Osteoblast (primary cell): ENCODE measurements around the gene SYT17. TPM values are rescaled to one million over a fixed set of nuclear protein-coding genes. Genes with fewer than 3 reads are reported as not detected.

ENCODE experiments used
- DNase-seq: peaks from one replicate; pipeline ENCODE4 v3.0.0; 2011; ENCODE audit warnings: low spot score, mixed read lengths; ENCODE audit not compliant: insufficient read length; ENCODE audit errors: missing footprints
- H2AFZ ChIP-seq: 2 replicates; pipeline ENCODE4 v1.6.0; 2011; ENCODE audit warnings: mild to moderate bottlenecking, low read length
- H3K27ac ChIP-seq: 2 replicates; pipeline ENCODE4 v1.5.1; 2011; ENCODE audit warnings: mild to moderate bottlenecking, low read depth, low read length, moderate library complexity
- H3K27me3 ChIP-seq: 2 replicates; pipeline ENCODE4 v1.6.0; 2012; ENCODE audit warnings: mild to moderate bottlenecking, control low read depth, inconsistent platforms, low read length, moderate library complexity; ENCODE audit not compliant: insufficient read depth
- H3K36me3 ChIP-seq: 2 replicates; pipeline ENCODE4 v1.5.1; 2011; ENCODE audit warnings: mild to moderate bottlenecking, low read length, control low read depth, moderate library complexity; ENCODE audit not compliant: insufficient read depth
- H3K4me1 ChIP-seq: 2 replicates; pipeline ENCODE4 v1.5.1; 2011; ENCODE audit warnings: mild to moderate bottlenecking, low read length, control low read depth, moderate library complexity; ENCODE audit not compliant: insufficient read depth
- H3K4me2 ChIP-seq: 2 replicates; pipeline ENCODE4 v1.6.0; 2011; ENCODE audit warnings: mild to moderate bottlenecking, low read length; ENCODE audit not compliant: insufficient read depth
- H3K4me3 ChIP-seq: fragments of 200-600 bp; sonication (generic); 3 replicates; pipeline ENCODE4 v1.5.1; 2012; ENCODE audit warnings: mild to moderate bottlenecking, low read length, inconsistent platforms; ENCODE audit not compliant: insufficient read depth
- H3K79me2 ChIP-seq: 2 replicates; pipeline ENCODE4 v1.6.0; 2012; ENCODE audit warnings: mild to moderate bottlenecking, low read length, control low read depth, inconsistent platforms; ENCODE audit not compliant: insufficient read depth
- H3K9me3 ChIP-seq: 2 replicates; pipeline ENCODE4 v1.5.1; 2011; ENCODE audit warnings: low read depth, low read length, control low read depth
- H4K20me1 ChIP-seq: 2 replicates; pipeline ENCODE4 v1.6.0; 2012; ENCODE audit warnings: mild to moderate bottlenecking, low read length, control low read depth; ENCODE audit not compliant: insufficient read depth
- CTCF ChIP-seq: IDR thresholded peaks from 2 replicates; pipeline ENCODE4 v1.5.1; 2011; ENCODE audit warnings: mild to moderate bottlenecking, low read depth, low read length, moderate library complexity; ENCODE audit errors: extremely low read depth
- total RNA-seq: library from RNA; depleted of rRNA; stranded (reverse); fragments of >200 nt; gene quantifications from 2 replicates; pipeline ENCODE4 v1.2.3, GENCODE V29; 2012

Gene SYT17
- total RNA-seq, 1 donor: under 0.01 TPM

DNA sequence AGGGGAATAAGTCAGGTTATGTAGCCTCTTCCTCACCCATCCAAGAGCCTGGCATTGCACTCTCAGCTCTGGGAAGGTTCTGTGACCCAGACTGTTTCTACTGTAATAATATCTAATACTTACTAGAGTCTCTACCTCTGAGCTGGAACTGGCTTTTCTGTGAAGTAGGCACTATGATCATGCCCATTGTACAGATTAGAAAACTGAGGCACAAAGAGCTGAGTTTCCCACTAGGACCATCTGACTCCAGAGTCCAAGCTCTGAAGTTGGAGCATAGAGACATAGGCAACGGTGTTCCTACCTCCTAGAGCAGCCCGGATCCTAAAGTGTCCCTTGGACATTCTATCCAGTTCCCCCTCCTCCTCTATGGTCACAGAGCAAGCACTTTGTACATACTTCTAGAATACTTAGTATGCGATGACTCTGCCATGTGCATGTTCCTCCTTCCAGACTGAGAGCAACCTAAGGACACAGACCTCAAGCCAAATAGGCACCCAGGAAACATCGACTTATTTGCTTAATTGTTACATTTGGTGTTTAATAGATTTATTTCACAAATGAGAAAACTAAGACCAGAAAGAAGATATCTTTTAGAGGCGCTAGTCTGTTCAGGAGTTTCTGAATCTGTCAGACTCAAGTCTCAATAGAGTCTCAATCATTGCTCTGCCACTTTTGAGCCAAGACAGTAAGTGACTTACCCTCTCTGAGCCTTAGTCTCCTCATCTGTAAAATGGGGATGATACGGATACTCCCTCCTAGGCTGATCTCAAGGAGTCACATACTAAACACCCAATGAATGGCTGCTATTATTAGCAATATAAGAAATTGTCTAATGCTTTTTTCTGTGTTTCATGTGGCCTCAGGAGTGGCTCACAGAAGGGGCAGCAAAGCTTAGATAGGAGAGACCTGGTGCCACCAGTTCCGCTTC, 121.1 kb downstream of the SYT17 start:
- Histone ChIP-seq H3K27ac (no peak overlapping the region), H3K27me3 (no peaks in the 10 kb centered on the region)
- TF ChIP-seq CTCF: no peak

GRCh38 chr16:19289811-19290485, 121.9 kb downstream of the SYT17 start:
- Histone ChIP-seq H2AFZ (no peak overlapping the region), H3K9me3 (no peaks in the 10 kb centered on the region), H3K79me2 (no peaks in the 10 kb centered on the region), H3K27ac (no peak overlapping the region), H3K4me3 (no peak overlapping the region), H3K4me2 (no peak overlapping the region), H3K36me3 (no peaks in the 10 kb centered on the region), H4K20me1 (no peaks in the 10 kb centered on the region), H3K4me1 (no peaks in the 10 kb centered on the region), H3K27me3 (no peaks in the 10 kb centered on the region)
- peak; percentile 52 for DNase-seq
- TF ChIP-seq CTCF: no peak

More for the DNA sequence above, 121.1 kb downstream of the SYT17 start:
- no peak for DNase-seq
- no peaks in the 10 kb centered on the region for H3K79me2 ChIP-seq
- no peak overlapping the region for H3K4me2 ChIP-seq
- H3K4me1 ChIP-seq: no peaks in the 10 kb centered on the region
- H3K4me3 ChIP-seq: no peak overlapping the region
- no peaks in the 10 kb centered on the region for H4K20me1 ChIP-seq
- H3K9me3 ChIP-seq: no peaks in the 10 kb centered on the region
- H3K36me3 ChIP-seq: no peaks in the 10 kb centered on the region
- no peak overlapping the region for H2AFZ ChIP-seq

DNA sequence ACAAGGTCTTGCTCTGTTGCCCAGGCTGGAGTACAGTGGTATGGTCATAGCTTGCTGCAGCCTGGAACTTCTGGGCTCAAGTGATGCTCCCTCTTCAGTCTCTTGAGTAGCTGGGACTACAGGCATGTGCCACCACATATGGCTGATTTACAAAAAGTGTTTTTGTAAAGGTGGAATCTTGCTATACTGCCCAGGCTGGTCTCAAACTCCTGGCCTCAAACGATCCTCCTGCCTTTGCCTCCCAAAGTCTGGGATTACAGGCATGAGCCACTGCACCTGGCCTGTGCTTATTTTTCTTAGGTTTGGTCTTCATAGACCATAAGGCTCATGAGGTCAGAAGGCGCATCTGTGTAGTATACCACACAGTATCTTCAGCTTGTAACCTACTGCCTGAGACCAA, 122.8 kb downstream of the SYT17 start:
- no peaks in the 10 kb centered on the region for H3K79me2 ChIP-seq
- no peaks in the 10 kb centered on the region for H3K27me3 ChIP-seq
- DNase-seq: no peak
- no peaks in the 10 kb centered on the region for H3K9me3 ChIP-seq
- no peak overlapping the region for H3K27ac ChIP-seq
- no peaks in the 10 kb centered on the region for H3K4me1 ChIP-seq
- H3K4me3 ChIP-seq: no peak overlapping the region
- H4K20me1 ChIP-seq: no peaks in the 10 kb centered on the region
- TF ChIP-seq CTCF: no peak
- H3K36me3 ChIP-seq: no peaks in the 10 kb centered on the region
- H3K4me2 ChIP-seq: no peak overlapping the region
- H2AFZ ChIP-seq: no peak overlapping the region

- DNase-seq: no peak
- Histone ChIP-seq H4K20me1 (no peaks in the 10 kb centered on the region), H3K27me3 (no peaks in the 10 kb centered on the region), H3K79me2 (no peaks in the 10 kb centered on the region), H3K36me3 (no peaks in the 10 kb centered on the region), H3K4me1 (no peaks in the 10 kb centered on the region), H3K27ac (no peak overlapping the region), H3K4me2 (no peak overlapping the region), H2AFZ (no peak overlapping the region), H3K9me3 (no peaks in the 10 kb centered on the region), H3K4me3 (no peak overlapping the region)
- no peak for TF ChIP-seq CTCF
These were observed 123.4 kb downstream of the SYT17 start for GRCh38 chr16:19291475-19291874.
